ENCODE results near the gene H2BK1. TPM values are rescaled to one million over a fixed set of nuclear protein-coding genes. Genes with fewer than 3 reads are reported as not detected.
A peak's percentile ranks its signal among the peaks of the same experiment; 100 is the strongest.

Gene H2BK1
- total and polyA plus RNA-seq, 2 of the 13 experiments (the other 11 are each of a cell fraction or from before 2014, with no cell fraction given), result not detected

GRCh38 chr7:151172273-151173141, 37.8 kb downstream of the H2BK1 start (continued):
- TF ChIP-seq BCL3 (CRISPR knock-in tag; IDR thresholded peaks at IDR 0.05), result 0 out of 2 replicates have a peak, but pooled peaks have one; percentile 42
- TF ChIP-seq EED (CRISPR knock-in tag; IDR thresholded peaks at IDR 0.05), result peak; percentile 65; the same call in 1 of the 2 replicates
- no peak for TF ChIP-seq DZIP1 (CRISPR knock-in tag; IDR thresholded peaks at IDR 0.05)
- TF ChIP-seq RBAK (CRISPR knock-in tag; IDR thresholded peaks at IDR 0.05), result no peak
- no peak for TF ChIP-seq ZHX1 (CRISPR knock-in tag; IDR thresholded peaks at IDR 0.05; ENCODE audit: low read depth)
- TF ChIP-seq ZNF607 (CRISPR knock-in tag; IDR thresholded peaks at IDR 0.05; ENCODE audit: borderline replicate concordance), result peak; percentile 23; the same call in 1 of the 2 replicates
- peak; percentile 53 for TF ChIP-seq FOSL2 (CRISPR knock-in tag; IDR thresholded peaks at IDR 0.05)
- peak; percentile 53; the same call in 1 of the 2 replicates for TF ChIP-seq ZNF777 (CRISPR knock-in tag; IDR thresholded peaks at IDR 0.05)
- TF ChIP-seq ZNF614 (CRISPR knock-in tag; IDR thresholded peaks at IDR 0.05; ENCODE audit: borderline replicate concordance), result peak; percentile 78; the same call in 1 of the 2 replicates
- 0 out of 2 replicates have a peak, but pooled peaks have one; percentile 33 for TF ChIP-seq ZNF274 (CRISPR knock-in tag; IDR thresholded peaks at IDR 0.05)
- TF ChIP-seq GATAD1 (CRISPR knock-in tag; IDR thresholded peaks at IDR 0.05), result peak; percentile 50
- TF ChIP-seq IKZF5 (CRISPR knock-in tag; IDR thresholded peaks at IDR 0.05), result peak; percentile 58; the same call in 1 of the 2 replicates
- TF ChIP-seq ZNF292 (CRISPR knock-in tag; IDR thresholded peaks at IDR 0.05; ENCODE audit: borderline replicate concordance, low read depth), result no peak
- TF ChIP-seq THAP11 (CRISPR knock-in tag; IDR thresholded peaks at IDR 0.05), result peak; percentile 71; the same call in 1 of the 2 replicates
- TF ChIP-seq ZNF501 (CRISPR knock-in tag; IDR thresholded peaks at IDR 0.05), result peak; percentile 91
- TF ChIP-seq ZBTB25 (CRISPR knock-in tag; IDR thresholded peaks at IDR 0.05), result peak; percentile 52; the same call in 1 of the 2 replicates
- peak; percentile 72 for TF ChIP-seq GABPB1 (CRISPR knock-in tag; IDR thresholded peaks at IDR 0.05)
- no peak for TF ChIP-seq ZNF432 (CRISPR knock-in tag; IDR thresholded peaks at IDR 0.05; ENCODE audit: borderline replicate concordance)
- no peak for TF ChIP-seq ZNF780A (CRISPR knock-in tag; IDR thresholded peaks at IDR 0.05)
- no peak for TF ChIP-seq ZNF335 (CRISPR knock-in tag; IDR thresholded peaks at IDR 0.05)
